Measurements from ENCODE around the gene MED9.

The MED9 gene

DNA sequence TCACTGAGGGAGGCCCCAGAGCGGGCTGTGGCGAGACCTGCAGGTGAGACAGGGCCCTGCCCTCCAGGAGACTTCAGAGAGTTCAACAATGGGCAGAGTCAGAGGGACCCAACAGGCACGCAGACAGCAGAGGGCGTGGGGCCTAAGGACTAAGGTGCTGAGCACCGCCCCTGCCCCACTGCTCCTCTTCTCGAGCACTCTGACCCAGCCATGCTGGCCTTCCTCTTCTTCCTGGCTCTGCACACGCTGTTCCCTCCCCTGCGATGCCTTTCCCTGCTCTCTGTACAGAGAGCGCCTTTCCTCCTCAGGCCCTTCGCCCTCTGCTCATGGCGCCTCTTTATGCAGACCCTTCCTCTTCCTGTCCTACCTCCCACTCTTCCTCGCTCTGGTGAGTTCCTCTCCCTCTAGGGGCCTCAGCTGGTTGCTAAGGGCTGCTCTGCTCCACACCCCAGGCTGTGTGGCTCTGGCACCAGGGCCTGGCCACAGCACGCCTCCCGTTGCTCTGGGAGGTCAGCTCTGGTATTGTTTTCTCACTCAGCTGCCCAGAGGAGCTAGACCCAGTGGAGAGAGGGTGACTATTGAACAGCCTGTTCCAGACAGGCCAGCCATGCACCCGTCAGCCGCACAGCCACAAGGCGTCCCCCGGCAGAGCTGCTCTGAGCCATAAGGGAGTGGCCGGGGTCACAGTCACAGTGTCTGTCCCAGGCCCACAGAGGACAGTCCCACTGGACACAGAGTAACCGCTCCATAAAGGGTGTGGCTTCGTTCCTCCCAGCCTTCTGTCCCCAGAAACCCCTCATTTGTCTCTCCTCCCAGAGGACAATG lies 33.0 kb downstream of the MED9 start:
- no peak for TF ChIP-seq ZNF473 (tag by site-specific recombination; IDR thresholded peaks at IDR 0.05)
- no peak for TF ChIP-seq ZNF560 (tag by site-specific recombination; IDR thresholded peaks at IDR 0.05; ENCODE audit: borderline replicate concordance)
- no peak for TF ChIP-seq ZNF571 (tag by site-specific recombination; IDR thresholded peaks at IDR 0.05)
- TF ChIP-seq ZNF157 (tag by site-specific recombination; IDR thresholded peaks at IDR 0.05): no peak
- TF ChIP-seq ZNF626 (tag by site-specific recombination; IDR thresholded peaks at IDR 0.05): no peak
- TF ChIP-seq ZNF394 (tag by site-specific recombination; IDR thresholded peaks at IDR 0.05; ENCODE audit: borderline replicate concordance): no peak
- TF ChIP-seq ZNF660 (tag by site-specific recombination; IDR thresholded peaks at IDR 0.05): no peak
- TF ChIP-seq ELK4 (IDR thresholded peaks at IDR 0.05; ENCODE audit: borderline replicate concordance, low read depth, low read length): no peak
- TF ChIP-seq ZNF175 (tag by site-specific recombination; IDR thresholded peaks at IDR 0.05): no peak
- TF ChIP-seq KLF9 (tag by site-specific recombination; IDR thresholded peaks at IDR 0.05; ENCODE audit: low read depth): no peak
- TF ChIP-seq, protein P1, sequence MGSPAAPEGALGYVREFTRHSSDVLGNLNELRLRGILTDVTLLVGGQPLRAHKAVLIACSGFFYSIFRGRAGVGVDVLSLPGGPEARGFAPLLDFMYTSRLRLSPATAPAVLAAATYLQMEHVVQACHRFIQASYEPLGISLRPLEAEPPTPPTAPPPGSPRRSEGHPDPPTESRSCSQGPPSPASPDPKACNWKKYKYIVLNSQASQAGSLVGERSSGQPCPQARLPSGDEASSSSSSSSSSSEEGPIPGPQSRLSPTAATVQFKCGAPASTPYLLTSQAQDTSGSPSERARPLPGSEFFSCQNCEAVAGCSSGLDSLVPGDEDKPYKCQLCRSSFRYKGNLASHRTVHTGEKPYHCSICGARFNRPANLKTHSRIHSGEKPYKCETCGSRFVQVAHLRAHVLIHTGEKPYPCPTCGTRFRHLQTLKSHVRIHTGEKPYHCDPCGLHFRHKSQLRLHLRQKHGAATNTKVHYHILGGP (tag by site-specific recombination; IDR thresholded peaks at IDR 0.05): no peak
- no peak for TF ChIP-seq ZNF585B (tag by site-specific recombination; IDR thresholded peaks at IDR 0.05)
- no peak for TF ChIP-seq ZNF785 (tag by site-specific recombination; IDR thresholded peaks at IDR 0.05)
- TF ChIP-seq INSM2 (tag by site-specific recombination; IDR thresholded peaks at IDR 0.05): no peak
- no peak for TF ChIP-seq ZNF639 (tag by site-specific recombination; IDR thresholded peaks at IDR 0.05)
- H3K27ac ChIP-seq (ENCODE audit: extremely low read depth, low read depth, low read length): no peak overlapping the region
- ChIA-PET POLR2A (interaction anchor here (2.8 kb wide), 1 partner anchor 13 kb away, joined by 13 read pairs; the partner anchor contains the start of gene RASD1), CTCF (interaction anchor here (0.6 to 4.8 kb wide), 3 partner anchors 9 to 155 kb away, joined by 3 to 19 read pairs (median 3); partner anchors contain the start of gene RASD1)
- no peak overlapping the region for H3K4me3 ChIP-seq (ENCODE audit: low read depth, low read length)
- no peaks in the 10 kb centered on the region for H3K9me3 ChIP-seq (ENCODE audit: control insufficient read depth, insufficient read depth, low read depth, low read length)
- H3K36me3 ChIP-seq (ENCODE audit: control insufficient read depth in 2 of 2, insufficient read depth in 1 of 2, low read length in 2 of 2): no peaks in the 10 kb centered on the region
- H3K4me1 ChIP-seq (ENCODE audit: control insufficient read depth, insufficient read depth, low read length): no peaks in the 10 kb centered on the region

GRCh38 chr17:17510456-17511292 lies 33.9 kb downstream of the MED9 start:
- no peak overlapping the region for H3K4me3 ChIP-seq (ENCODE audit: low read depth, low read length)
- no peaks in the 10 kb centered on the region for H3K4me1 ChIP-seq (ENCODE audit: control insufficient read depth, insufficient read depth, low read length)
- no peaks in the 10 kb centered on the region for H3K36me3 ChIP-seq (ENCODE audit: control insufficient read depth in 2 of 2, insufficient read depth in 1 of 2, low read length in 2 of 2)
- POLR2A ChIA-PET: interaction anchor here (2.8 kb wide), 1 partner anchor 14 kb away, joined by 13 read pairs; the partner anchor contains the start of gene RASD1
- H3K27ac ChIP-seq (ENCODE audit: extremely low read depth, low read depth, low read length): no peak overlapping the region
- no peaks in the 10 kb centered on the region for H3K9me3 ChIP-seq (ENCODE audit: control insufficient read depth, insufficient read depth, low read depth, low read length)
- CTCF ChIA-PET: interaction anchor here (0.9 to 4.8 kb wide), 3 partner anchors 11 to 156 kb away, joined by 3 to 19 read pairs (median 5); partner anchors contain the start of gene RASD1
- TF ChIP-seq MYNN (tag by site-specific recombination; IDR thresholded peaks at IDR 0.05; ENCODE audit: borderline replicate concordance) (no peak), ZNF629 (tag by site-specific recombination; IDR thresholded peaks at IDR 0.05) (no peak), GLIS2 (tag by site-specific recombination; IDR thresholded peaks at IDR 0.05) (peak; percentile 55), KLF8 (tag by site-specific recombination; IDR thresholded peaks at IDR 0.05) (no peak), ZNF837 (tag by site-specific recombination; IDR thresholded peaks at IDR 0.05) (no peak)
- TF ChIP-seq, protein P2, sequence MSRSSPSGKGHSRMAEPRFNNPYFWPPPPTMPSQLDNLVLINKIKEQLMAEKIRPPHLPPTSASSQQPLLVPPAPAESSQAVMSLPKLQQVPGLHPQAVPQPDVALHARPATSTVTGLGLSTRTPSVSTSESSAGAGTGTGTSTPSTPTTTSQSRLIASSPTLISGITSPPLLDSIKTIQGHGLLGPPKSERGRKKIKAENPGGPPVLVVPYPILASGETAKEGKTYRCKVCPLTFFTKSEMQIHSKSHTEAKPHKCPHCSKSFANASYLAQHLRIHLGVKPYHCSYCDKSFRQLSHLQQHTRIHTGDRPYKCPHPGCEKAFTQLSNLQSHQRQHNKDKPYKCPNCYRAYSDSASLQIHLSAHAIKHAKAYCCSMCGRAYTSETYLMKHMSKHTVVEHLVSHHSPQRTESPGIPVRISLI (tag by site-specific recombination; IDR thresholded peaks at IDR 0.05): no peak
- TF ChIP-seq, protein P3, sequence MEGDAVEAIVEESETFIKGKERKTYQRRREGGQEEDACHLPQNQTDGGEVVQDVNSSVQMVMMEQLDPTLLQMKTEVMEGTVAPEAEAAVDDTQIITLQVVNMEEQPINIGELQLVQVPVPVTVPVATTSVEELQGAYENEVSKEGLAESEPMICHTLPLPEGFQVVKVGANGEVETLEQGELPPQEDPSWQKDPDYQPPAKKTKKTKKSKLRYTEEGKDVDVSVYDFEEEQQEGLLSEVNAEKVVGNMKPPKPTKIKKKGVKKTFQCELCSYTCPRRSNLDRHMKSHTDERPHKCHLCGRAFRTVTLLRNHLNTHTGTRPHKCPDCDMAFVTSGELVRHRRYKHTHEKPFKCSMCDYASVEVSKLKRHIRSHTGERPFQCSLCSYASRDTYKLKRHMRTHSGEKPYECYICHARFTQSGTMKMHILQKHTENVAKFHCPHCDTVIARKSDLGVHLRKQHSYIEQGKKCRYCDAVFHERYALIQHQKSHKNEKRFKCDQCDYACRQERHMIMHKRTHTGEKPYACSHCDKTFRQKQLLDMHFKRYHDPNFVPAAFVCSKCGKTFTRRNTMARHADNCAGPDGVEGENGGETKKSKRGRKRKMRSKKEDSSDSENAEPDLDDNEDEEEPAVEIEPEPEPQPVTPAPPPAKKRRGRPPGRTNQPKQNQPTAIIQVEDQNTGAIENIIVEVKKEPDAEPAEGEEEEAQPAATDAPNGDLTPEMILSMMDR (tag by site-specific recombination; IDR thresholded peaks at IDR 0.05): peak; percentile 30; the same call in 1 of the 2 replicates
